GM10248 (cell line): ENCODE results near the gene GLIS1.

Source experiments
- CTCF ChIA-PET: fragments of 300-600 bp; sonication (Branson Sonifier 250); formaldehyde crosslinking; extraction: SDS; loops from one replicate; lab custom pipeline; 2021; ENCODE audit warnings: antibody characterized with exemption; lab: Yijun Ruan, JAX
- POLR2A ChIA-PET: fragments of 350-650 bp; sonication (Branson Sonifier 250); formaldehyde crosslinking; extraction: SDS; loops from one replicate; lab custom pipeline; 2020; ENCODE audit warnings: antibody characterized with exemption; lab: Yijun Ruan, JAX
- DNase-seq: peaks from one replicate; pipeline ENCODE4 v3.0.0; 2012; ENCODE audit errors: extremely low spot score
- TF ChIP-seq, protein P1 (sequence below): IDR thresholded peaks from 2 replicates; pipeline ENCODE4 v1.5.1; 2012; ENCODE audit warnings: mild to moderate bottlenecking, low read depth; ENCODE audit errors: extremely low read depth, missing control alignments, control extremely low read depth

The GLIS1 gene

DNA sequence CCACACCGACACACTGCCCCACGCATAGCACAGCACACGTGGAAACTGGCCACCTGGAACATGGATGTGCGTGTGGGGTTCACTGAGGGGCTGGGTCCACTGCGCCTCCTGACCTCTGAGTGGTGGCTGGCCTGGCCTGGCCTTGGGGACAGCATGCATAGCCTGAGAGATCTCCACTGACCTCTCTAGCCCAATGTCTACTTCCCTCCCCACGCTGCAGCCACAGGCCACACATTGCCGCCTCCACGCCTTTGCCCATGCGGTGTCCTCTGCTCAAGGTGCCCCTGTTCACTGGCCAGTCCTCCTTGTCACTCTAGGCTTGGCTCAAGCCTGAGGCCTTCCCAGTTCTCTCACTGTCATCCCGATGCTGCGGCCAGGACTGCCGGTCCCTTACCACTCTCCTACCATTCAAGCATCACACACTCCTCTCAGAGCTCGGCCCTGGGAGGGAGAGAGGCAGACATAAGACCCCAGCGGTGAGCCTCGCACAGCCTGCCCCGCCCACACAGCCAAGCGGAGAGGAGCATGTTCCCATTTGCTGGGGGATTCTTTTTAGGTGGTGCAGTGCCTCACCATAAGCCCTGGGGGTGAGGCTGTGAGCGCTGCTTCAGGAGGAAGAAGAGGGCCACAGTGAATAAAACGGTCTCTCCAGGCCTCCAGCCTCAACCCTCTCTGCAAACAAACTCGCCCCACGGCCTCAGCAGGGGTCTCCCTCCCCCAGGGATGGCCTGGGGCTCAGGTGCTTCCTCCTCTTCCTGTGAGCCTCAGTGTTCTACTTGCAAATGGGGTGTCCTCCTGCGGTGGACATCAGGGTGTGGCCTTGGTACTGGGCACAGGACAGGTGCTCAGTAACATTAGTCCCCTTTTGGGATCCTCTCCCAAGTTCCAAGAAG, 199.0 kb downstream of the GLIS1 start:
- no peak for DNase-seq
- CTCF ChIA-PET, result no interaction called here
- POLR2A ChIA-PET, result no interaction called here
- TF ChIP-seq, protein P1, sequence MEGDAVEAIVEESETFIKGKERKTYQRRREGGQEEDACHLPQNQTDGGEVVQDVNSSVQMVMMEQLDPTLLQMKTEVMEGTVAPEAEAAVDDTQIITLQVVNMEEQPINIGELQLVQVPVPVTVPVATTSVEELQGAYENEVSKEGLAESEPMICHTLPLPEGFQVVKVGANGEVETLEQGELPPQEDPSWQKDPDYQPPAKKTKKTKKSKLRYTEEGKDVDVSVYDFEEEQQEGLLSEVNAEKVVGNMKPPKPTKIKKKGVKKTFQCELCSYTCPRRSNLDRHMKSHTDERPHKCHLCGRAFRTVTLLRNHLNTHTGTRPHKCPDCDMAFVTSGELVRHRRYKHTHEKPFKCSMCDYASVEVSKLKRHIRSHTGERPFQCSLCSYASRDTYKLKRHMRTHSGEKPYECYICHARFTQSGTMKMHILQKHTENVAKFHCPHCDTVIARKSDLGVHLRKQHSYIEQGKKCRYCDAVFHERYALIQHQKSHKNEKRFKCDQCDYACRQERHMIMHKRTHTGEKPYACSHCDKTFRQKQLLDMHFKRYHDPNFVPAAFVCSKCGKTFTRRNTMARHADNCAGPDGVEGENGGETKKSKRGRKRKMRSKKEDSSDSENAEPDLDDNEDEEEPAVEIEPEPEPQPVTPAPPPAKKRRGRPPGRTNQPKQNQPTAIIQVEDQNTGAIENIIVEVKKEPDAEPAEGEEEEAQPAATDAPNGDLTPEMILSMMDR, result no peak

DNA sequence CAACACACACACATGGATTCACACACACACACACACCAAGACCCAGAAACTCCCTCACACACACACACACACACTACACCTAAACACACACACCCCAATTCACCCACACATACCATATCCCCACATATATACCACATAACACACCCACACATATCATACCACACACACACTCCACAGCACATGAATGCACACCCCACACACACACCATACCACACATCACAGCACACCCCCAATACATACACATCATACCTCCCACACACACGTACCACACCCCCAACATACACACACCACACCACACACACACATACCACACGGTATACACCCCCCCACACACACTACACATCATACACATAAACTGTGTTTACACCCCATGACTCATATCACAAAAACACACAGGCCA, 199.7 kb downstream of the GLIS1 start:
- POLR2A ChIA-PET, result no interaction called here
- TF ChIP-seq, protein P1, result no peak
- no peak for DNase-seq
- CTCF ChIA-PET, result no interaction called here

- TF ChIP-seq, protein P1, result no peak
- DNase-seq, result no peak
- POLR2A ChIA-PET, result no interaction called here
- CTCF ChIA-PET, result no interaction called here
Measured at GRCh38 chr1:53536606-53537005, 202.4 kb downstream of the GLIS1 start.

GRCh38 chr1:53535846-53536245, 203.1 kb downstream of the GLIS1 start:
- ChIA-PET POLR2A (no interaction called here), CTCF (no interaction called here)
- DNase-seq, result no peak
- TF ChIP-seq, protein P1, result no peak

DNA sequence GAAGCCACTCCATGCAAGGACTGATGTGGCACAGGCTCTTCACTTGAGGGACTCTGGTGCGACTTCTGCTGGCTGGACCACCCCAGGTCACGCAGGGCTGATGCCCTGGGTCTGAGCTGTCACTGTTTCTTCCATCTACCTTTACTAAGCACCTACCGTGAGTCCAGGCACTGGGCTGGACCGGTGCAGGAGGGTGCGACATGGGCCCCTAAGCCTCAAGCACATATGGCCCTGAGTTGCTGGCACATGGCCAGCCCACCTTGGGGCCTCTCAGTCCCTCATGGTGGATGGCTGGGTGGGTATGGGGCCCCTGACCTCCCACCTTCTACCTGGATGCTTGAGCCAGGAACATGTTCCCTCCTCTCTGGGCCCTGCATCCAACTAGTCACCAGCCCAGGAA, 203.7 kb downstream of the GLIS1 start:
- ChIA-PET CTCF (no interaction called here), POLR2A (interaction anchor here (0.8 kb wide), 1 partner anchor 33 kb away, joined by 3 read pairs; no protein-coding TSS in a partner anchor)
- TF ChIP-seq, protein P1, result no peak
- DNase-seq, result no peak

DNA sequence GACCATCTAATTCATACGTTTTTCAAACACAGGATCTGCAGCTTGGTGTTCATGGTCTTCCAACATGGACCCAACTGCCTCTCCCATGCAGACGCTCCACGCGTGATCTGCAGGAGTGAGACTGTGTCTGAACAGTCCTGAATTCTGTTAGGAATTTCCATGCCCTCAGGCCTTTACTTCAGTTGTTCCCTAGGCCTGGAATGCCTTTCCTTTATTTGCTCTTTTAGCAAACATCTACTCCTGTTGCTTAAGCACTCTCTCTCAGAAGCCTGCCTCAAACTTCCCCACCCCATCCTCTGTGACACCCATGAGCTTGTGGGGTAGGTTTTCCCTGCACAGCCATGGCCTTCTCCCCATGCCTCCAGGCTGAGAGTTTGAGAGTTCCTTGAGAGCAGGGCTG, 206.1 kb downstream of the GLIS1 start:
- TF ChIP-seq, protein P1, result no peak
- ChIA-PET CTCF (no interaction called here), POLR2A (no interaction called here)
- no peak for DNase-seq

DNA sequence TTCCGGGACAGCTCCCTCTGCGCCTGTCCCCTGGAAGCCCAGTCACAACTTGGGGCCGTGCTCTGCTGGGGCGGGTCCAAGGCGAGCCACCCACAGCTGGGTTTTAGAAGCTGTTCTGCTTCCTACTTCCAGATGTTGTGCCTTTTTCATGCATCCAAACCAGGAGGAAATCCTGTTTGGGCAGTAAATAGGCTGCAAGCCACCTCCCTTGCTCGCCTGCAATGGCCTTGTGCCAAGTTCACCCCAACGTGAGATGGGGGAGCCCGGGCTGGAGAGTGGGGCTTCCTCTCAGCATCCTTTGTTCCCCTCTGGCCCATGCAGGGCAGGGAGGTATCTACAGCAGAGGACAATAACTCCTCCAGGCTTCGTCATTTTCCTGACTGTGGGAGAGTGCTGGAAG, 206.6 kb downstream of the GLIS1 start:
- ChIA-PET CTCF (no interaction called here), POLR2A (no interaction called here)
- DNase-seq, result no peak
- TF ChIP-seq, protein P1, result no peak
